ENCODE results near the gene PCSK6. TPM values are rescaled to one million over a fixed set of nuclear protein-coding genes. Genes with fewer than 3 reads are reported as not detected.

The PCSK6 gene
- total RNA-seq, 1 donor from 2014 or later: 1.3 TPM

DNA sequence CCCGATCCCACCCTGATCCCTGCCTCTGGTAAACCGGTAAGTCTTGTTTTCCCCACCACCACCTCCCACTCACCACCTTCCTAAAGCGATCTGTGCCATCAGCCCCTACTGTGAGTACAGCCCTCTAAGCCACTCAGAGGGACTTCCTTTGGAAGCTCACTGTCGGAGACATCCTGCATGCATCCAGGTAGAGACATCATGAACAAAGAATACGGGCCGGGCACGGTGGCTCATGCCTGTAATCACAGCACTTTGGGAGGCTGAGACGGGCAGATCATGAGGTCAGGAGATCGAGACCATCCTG lies 13.7 kb upstream of the PCSK6 start:
- no peaks in the 10 kb centered on the region for H4K20me1 ChIP-seq (ENCODE audit: insufficient read depth, low read length)
- H3K9me3 ChIP-seq (ENCODE audit: insufficient read depth, low read depth, low read length): no peaks in the 10 kb centered on the region
- FAIRE-seq (no peak), DNase-seq (ENCODE audit: low read depth) (no peak)
- H3K4me1 ChIP-seq (ENCODE audit: insufficient read depth, low read length): no peaks in the 10 kb centered on the region
- H3K79me2 ChIP-seq (ENCODE audit: insufficient read depth, low read length): no peaks in the 10 kb centered on the region
- H3K4me3 ChIP-seq (ENCODE audit: insufficient read depth, low read depth, low read length): no peak overlapping the region
- Mint-ChIP-seq H3K27me3 (ENCODE audit: low read depth, unreplicated experiment) (peaks cover 22% of the 10 kb centered on the region), H3K36me3 (ENCODE audit: low read depth, unreplicated experiment) (no peaks in the 10 kb centered on the region), H3K9me3 (ENCODE audit: unreplicated experiment) (no peaks in the 10 kb centered on the region), H3K4me3 (ENCODE audit: unreplicated experiment) (no peak overlapping the region), H3K27ac (ENCODE audit: unreplicated experiment) (no peak overlapping the region), H3K4me1 (ENCODE audit: low read depth, unreplicated experiment) (no peaks in the 10 kb centered on the region)
- no peak overlapping the region for H2AFZ ChIP-seq (ENCODE audit: low read depth, low read length)
- no peak overlapping the region for H3K9ac ChIP-seq (ENCODE audit: low read length)
- no peak overlapping the region for H3K4me2 ChIP-seq (ENCODE audit: low read length)
- TF ChIP-seq EZH2 (IDR thresholded peaks at IDR 0.05; ENCODE audit: insufficient read depth, low read length): no peak
- no peaks in the 10 kb centered on the region for H3K36me3 ChIP-seq (ENCODE audit: insufficient read depth, low read length)
- H3K27me3 ChIP-seq (ENCODE audit: insufficient read depth, low read length): peaks cover 6% of the 10 kb centered on the region
- H3K27ac ChIP-seq (ENCODE audit: low read depth, low read length): no peak overlapping the region

DNA sequence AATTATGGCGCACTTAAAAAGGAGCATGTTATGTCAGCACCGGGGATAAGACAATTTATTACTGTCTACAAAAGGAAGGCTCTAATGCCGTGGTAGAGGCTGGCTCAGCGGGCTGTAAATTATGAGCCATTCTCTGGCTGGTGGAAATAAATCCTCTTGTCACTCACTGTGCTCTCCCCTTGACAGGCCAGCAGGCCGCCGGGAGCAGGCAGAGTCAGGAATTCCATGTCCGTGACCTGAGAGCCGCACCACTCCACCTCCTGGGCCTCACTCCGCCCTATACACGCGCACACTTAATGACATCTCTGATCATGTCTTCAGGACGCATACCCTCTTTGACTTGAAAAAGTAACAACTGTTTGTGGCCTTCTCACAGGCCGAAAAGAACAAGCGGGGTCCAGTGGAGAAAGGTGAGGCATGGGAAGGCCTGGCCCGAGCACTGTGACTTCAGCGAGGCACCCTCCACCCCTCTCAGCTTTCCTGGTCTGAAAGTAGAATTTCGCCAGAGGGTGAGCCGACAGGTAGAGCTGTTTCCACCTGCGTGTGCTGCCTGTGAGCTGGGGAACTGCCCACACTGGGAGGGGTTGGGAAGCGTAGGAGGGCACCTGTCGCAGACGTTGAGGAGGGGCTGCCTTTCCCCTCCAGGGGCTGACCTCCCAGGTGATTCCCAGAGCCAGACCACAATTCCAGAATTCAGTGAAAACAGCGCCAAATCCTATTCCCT lies 13.2 kb upstream of the PCSK6 start:
- FAIRE-seq (no peak), DNase-seq (ENCODE audit: low read depth) (no peak)
- no peak overlapping the region for H3K27ac Mint-ChIP-seq (ENCODE audit: unreplicated experiment)
- H3K4me3 ChIP-seq (ENCODE audit: insufficient read depth, low read depth, low read length): no peak overlapping the region
- no peaks in the 10 kb centered on the region for H3K4me1 ChIP-seq (ENCODE audit: insufficient read depth, low read length)
- H3K27me3 Mint-ChIP-seq (ENCODE audit: low read depth, unreplicated experiment): peaks cover 26% of the 10 kb centered on the region
- no peak overlapping the region for H3K4me3 Mint-ChIP-seq (ENCODE audit: unreplicated experiment)
- TF ChIP-seq, protein P1, sequence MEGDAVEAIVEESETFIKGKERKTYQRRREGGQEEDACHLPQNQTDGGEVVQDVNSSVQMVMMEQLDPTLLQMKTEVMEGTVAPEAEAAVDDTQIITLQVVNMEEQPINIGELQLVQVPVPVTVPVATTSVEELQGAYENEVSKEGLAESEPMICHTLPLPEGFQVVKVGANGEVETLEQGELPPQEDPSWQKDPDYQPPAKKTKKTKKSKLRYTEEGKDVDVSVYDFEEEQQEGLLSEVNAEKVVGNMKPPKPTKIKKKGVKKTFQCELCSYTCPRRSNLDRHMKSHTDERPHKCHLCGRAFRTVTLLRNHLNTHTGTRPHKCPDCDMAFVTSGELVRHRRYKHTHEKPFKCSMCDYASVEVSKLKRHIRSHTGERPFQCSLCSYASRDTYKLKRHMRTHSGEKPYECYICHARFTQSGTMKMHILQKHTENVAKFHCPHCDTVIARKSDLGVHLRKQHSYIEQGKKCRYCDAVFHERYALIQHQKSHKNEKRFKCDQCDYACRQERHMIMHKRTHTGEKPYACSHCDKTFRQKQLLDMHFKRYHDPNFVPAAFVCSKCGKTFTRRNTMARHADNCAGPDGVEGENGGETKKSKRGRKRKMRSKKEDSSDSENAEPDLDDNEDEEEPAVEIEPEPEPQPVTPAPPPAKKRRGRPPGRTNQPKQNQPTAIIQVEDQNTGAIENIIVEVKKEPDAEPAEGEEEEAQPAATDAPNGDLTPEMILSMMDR (IDR thresholded peaks at IDR 0.05; ENCODE audit: insufficient read depth, low read depth, low read length): no peak
- no peaks in the 10 kb centered on the region for H3K79me2 ChIP-seq (ENCODE audit: insufficient read depth, low read length)
- H3K4me2 ChIP-seq (ENCODE audit: low read length): no peak overlapping the region
- no peaks in the 10 kb centered on the region for H4K20me1 ChIP-seq (ENCODE audit: insufficient read depth, low read length)
- peaks cover 3% of the 10 kb centered on the region for H3K36me3 Mint-ChIP-seq (ENCODE audit: low read depth, unreplicated experiment)
- H3K27ac ChIP-seq (ENCODE audit: low read depth, low read length): no peak overlapping the region
- no peak overlapping the region for H3K9ac ChIP-seq (ENCODE audit: low read length)
- no peaks in the 10 kb centered on the region for H3K36me3 ChIP-seq (ENCODE audit: insufficient read depth, low read length)
- H3K9me3 Mint-ChIP-seq (ENCODE audit: unreplicated experiment): no peaks in the 10 kb centered on the region
- H3K4me1 Mint-ChIP-seq (ENCODE audit: low read depth, unreplicated experiment): peaks cover 3% of the 10 kb centered on the region
- H3K9me3 ChIP-seq (ENCODE audit: insufficient read depth, low read depth, low read length): no peaks in the 10 kb centered on the region
- no peak overlapping the region for H2AFZ ChIP-seq (ENCODE audit: low read depth, low read length)
- H3K27me3 ChIP-seq (ENCODE audit: insufficient read depth, low read length): peaks cover 6% of the 10 kb centered on the region

DNA sequence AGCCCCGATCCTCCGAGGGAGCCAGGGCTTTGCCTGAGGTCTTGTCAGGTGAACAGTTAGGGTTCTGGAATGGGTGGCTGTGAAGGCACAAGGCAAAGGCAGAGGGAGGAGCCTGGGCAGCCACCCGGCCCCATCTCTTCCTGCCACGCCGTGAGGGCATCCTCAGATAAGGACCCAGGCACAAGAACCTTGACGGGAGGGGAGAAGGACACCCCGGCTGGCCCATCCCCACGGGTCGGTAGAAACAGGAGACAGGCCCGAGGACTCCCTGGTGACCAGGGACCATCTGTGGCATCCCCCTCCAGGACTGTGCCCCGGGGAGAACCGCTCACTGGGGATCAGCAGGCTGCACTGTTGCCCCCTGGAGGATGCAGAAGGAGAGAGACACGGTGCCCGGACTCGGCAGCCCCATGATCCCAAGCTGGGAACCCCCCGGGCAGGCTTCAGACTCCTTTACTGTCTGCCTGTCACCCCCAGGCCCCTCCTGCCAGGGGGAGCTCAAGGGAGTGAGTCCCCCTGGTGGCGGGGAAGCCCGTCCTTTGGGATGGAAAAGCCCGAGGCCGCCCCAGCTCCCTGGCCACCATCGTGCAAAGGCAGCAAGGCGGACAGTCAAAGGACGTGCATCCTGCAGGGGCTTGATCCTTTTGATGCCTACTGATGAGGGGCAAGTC lies 12.3 kb upstream of the PCSK6 start:
- Mint-ChIP-seq H3K4me1 (ENCODE audit: low read depth, unreplicated experiment) (peaks cover 4% of the 10 kb centered on the region), H3K36me3 (ENCODE audit: low read depth, unreplicated experiment) (peaks cover 3% of the 10 kb centered on the region), H3K27ac (ENCODE audit: unreplicated experiment) (no peak overlapping the region), H3K27me3 (ENCODE audit: low read depth, unreplicated experiment) (peaks cover 35% of the 10 kb centered on the region), H3K4me3 (ENCODE audit: unreplicated experiment) (no peak overlapping the region), H3K9me3 (ENCODE audit: unreplicated experiment) (no peaks in the 10 kb centered on the region)
- FAIRE-seq: no peak
- H3K27me3 ChIP-seq (ENCODE audit: insufficient read depth, low read length): peaks cover 3% of the 10 kb centered on the region
- H3K4me2 ChIP-seq (ENCODE audit: low read length): no peak overlapping the region
- H3K36me3 ChIP-seq (ENCODE audit: insufficient read depth, low read length): no peaks in the 10 kb centered on the region
- peak overlapping the region; percentile 40 for H2AFZ ChIP-seq (ENCODE audit: low read depth, low read length)
- no peaks in the 10 kb centered on the region for H3K79me2 ChIP-seq (ENCODE audit: insufficient read depth, low read length)
- H3K4me1 ChIP-seq (ENCODE audit: insufficient read depth, low read length): no peaks in the 10 kb centered on the region
- no peak for TF ChIP-seq EZH2 (IDR thresholded peaks at IDR 0.05; ENCODE audit: insufficient read depth, low read length)
- TF ChIP-seq, protein P1 (IDR thresholded peaks at IDR 0.05; ENCODE audit: insufficient read depth, low read depth, low read length): peak; percentile 23
- H3K9ac ChIP-seq (ENCODE audit: low read length): no peak overlapping the region
- H4K20me1 ChIP-seq (ENCODE audit: insufficient read depth, low read length): no peaks in the 10 kb centered on the region
- DNase-seq (ENCODE audit: low read depth): no peak
- no peak overlapping the region for H3K4me3 ChIP-seq (ENCODE audit: insufficient read depth, low read depth, low read length)
- H3K27ac ChIP-seq (ENCODE audit: low read depth, low read length): no peak overlapping the region
- no peaks in the 10 kb centered on the region for H3K9me3 ChIP-seq (ENCODE audit: insufficient read depth, low read depth, low read length)
